ENCODE data around the gene CLDN22.
A peak's percentile ranks its signal among the peaks of the same experiment; 100 is the strongest.

Gene CLDN22

DNA sequence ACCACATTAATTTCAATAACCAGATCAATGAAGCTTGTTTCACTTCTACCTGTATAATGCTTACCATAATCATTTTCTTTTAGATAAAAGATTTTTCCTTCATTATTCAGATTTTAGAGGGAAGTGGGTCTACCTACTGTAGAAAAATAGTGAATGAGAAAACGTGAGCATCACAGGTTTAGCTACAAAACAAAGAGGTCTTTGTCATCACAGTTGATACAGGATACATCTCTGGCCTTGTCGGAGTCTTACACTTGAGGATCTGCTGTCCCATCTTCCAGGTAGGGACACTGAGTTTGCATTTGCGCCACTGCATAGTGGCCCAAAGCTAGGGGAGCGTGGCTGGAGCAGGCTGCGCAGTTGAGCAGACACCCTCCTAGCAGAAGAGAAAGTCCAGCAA lies 1.4 kb upstream of the CLDN22 start:
- DNase-seq (no peak), ATAC-seq (no peak)

GRCh38 chr4:183321079-183321478 lies 1.0 kb upstream of the CLDN22 start:
- DNase-seq (no peak), ATAC-seq (peak; percentile 28)

DNA sequence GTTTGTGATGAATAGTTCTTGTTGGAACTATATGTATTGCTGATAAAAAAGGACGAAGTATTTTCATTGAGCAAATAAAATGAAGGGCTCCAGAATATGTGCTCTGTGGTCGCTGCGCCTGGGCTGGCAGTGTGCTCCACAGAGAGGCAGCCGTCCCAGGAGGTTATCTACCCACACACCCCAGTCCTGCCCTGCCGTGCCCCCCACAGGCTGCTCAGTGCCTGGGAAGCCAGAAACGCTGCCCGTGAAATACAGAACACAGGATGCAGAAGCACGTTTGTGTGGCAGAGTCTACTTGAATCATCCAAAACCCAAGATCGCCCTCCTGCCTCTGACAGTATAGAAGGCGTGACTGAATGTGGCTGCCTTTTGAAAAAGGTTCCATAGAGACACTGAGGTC lies 1.4 kb downstream of the CLDN22 start:
- DNase-seq (no peak), ATAC-seq (no peak)

- DNase-seq = no peak
- no peak for ATAC-seq
These were observed 5.3 kb downstream of the CLDN22 start for GRCh38 chr4:183314806-183315205.

DNA sequence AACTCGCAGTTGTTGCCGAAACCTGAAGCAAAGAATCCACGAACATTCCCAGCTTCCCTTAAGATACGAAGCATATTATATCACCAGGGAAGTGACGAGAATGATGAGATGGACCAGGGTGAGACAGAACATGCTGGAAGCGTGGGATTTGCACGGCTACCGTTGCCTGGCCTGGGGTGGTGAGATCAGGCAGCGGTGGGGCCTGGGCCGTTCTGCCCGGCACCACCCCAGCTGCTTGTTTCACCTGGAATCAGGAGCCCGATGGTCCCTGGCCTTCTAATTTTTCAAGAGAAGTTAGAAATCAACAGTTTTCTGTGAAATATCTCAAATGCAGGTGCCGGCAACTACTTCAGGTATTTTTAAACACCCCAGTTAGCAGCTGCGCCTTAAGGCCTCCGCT lies 5.7 kb downstream of the CLDN22 start:
- ATAC-seq = no peak

GRCh38 chr4:183312841-183313240 lies 7.2 kb downstream of the CLDN22 start:
- no peak for DNase-seq

More for the DNA sequence above, 5.7 kb downstream of the CLDN22 start:
- DNase-seq = no peak

DNA sequence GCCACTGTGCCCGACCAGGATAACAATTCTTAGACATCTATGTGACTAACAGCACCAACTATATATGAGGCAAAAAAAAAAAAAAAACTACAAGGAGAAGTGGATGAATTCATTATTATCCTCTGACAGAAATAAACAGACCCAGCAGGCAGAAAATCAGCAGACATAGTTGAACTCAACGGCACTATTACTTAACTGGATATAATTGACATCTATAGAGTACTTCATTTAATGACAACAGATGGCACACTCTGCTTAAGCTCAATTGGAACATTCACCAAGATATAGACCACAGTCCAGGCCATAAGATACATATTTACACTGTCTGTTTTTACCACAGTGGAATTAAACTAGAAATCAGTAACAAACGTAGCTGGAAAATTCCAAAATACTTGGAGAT lies 13.3 kb downstream of the CLDN22 start:
- ATAC-seq (no peak), DNase-seq (no peak)

More at GRCh38 chr4:183312841-183313240, 7.2 kb downstream of the CLDN22 start:
- ATAC-seq = no peak

GRCh38 chr4:183304538-183304937 lies 15.5 kb downstream of the CLDN22 start:
- DNase-seq (no peak), ATAC-seq (no peak)

DNA sequence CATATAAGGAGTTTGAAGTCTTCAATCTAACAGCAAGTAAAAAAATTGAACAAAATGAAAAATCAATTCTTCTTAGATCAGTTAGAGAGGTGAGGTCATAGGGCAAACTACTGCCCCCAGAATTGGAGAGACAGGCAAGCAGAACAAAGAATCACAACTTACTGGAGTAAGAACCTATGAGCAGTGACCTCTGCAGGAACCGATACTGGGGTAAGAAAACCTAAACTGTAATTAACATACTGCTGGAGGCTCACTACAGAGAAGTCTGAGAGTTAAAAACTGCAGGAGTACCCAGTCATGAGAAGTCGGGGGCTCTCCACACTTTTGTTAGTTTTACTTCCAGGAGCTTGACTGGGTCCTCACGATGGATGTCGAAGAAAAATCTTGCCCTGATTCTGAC lies 16.0 kb downstream of the CLDN22 start:
- ATAC-seq (no peak), DNase-seq (no peak)

DNA sequence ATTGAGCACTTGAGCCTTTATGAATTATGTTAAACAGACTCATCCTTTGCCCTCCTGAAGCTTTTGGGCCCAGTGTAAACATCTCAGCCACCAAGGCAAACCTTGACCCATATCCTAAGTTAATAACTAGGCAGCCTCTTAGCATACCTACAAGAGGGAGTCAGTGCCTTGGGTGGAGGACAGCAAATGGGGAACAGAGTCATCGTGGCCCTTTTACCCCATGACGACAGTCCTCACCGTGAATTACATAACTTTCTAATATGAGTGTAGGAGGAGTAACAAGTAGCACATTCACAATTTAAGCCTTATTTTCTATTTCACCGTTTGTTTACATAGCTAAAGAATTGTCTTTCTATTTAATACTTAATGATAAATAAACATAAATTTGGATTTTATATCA lies 16.8 kb downstream of the CLDN22 start:
- DNase-seq (no peak), ATAC-seq (no peak)

DNA sequence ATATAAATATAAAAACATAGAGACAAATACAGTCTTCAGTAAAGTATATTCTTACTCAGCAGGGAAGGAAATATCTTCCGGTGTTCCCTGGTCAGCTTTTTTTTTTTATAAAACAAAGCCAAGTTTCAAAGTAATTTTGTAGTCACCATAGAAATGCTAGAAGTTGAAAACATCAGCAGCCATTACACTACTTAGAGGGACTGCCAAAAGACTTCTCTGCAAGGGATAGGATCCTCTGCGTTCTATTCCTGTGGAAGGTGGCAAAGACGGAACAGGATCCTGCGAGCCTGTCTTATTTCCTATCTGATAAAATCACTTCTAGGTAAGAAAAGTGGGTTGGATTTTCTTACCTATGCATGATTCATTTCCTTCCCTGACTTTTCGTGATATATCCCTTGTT lies 19.4 kb downstream of the CLDN22 start:
- DNase-seq (no peak), ATAC-seq (no peak)

GRCh38 chr4:183300070-183300469 lies 20.0 kb downstream of the CLDN22 start:
- no peak for ATAC-seq
- no peak for DNase-seq

DNA sequence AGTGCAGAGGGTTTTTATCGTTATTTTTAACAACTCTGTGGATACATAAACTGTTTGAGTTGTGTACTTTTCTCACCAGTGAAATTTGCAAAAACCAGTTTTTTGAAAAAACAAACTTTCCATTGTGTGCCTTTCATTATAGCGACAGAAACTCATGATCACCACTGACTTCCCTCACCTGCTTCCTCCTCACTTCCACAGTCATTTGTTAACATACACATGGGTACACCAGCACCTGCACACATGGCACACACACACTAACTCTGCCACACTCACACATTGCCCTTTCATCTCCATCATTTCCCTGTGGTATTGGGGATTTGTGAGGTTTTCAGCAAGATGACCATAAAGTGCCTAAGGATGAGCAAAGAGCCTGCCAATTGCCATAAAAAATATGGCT lies 20.6 kb downstream of the CLDN22 start:
- ATAC-seq (no peak), DNase-seq (no peak)

DNA sequence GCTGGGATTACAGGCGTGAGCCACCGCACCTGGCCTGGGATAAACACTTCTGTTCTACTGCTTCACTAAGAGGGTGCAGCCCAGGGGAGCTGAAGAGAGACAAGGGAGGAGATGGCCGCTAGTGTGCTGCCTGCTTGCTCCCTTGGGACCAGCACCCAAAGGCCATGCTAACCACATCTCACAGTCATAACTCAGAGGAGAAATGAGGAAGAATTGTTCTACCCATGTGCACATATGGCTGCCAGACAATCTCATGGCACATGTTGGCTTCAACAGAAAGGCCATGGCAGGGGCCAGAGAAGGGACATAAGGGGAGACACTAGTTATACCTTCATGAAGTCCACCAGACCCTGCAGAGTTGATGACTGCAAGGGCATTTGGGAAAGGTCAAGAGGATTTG lies 22.4 kb downstream of the CLDN22 start:
- ATAC-seq = no peak
- no peak for DNase-seq

GRCh38 chr4:183295711-183296110 lies 24.4 kb downstream of the CLDN22 start:
- DNase-seq (no peak), ATAC-seq (no peak)

DNA sequence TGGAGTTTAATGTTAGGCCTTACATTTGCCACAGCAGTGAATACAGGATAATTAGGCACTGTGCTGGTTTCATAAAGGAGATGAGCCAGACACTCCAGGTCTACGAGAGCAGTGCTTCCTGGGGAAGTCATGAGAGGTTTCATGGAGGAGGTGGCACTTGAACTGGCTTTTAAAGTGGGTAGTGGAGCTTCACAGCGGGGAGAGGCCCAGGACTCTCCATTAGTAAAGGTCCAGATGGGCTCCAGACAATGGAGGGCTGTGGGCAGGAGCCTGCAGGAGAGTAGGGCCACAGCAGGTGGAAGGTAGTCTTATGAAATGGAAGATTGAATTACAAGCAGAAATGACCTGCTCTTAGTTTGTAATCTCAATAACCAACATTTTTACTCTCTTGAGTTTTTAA lies 29.0 kb downstream of the CLDN22 start:
- ATAC-seq (no peak), DNase-seq (no peak)

DNA sequence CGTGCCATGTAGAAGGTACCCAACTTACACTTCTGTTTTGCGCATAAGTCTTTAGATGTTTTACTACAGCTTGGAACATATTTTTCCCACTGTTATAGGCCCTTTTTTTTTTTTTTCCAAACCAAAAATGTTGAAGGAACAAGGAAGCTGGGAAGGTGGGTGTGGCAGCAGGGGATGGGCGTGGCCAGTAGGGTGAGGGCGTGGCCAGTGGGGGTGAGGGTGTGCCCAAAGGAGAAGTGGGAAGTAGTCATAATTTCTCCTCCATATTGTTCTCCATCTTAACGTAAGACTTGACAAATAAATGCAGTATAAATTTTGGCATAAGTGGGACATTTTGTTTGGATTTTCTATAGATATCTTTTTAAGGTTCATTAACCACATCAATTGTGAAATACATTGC lies 30.4 kb downstream of the CLDN22 start:
- DNase-seq (peak; percentile 20), ATAC-seq (no peak)

- no peak for ATAC-seq
These were observed 31.1 kb downstream of the CLDN22 start for GRCh38 chr4:183288955-183289354.

GRCh38 chr4:183287677-183288076 lies 32.4 kb downstream of the CLDN22 start:
- no peak for DNase-seq
- ATAC-seq = no peak

More at GRCh38 chr4:183288955-183289354, 31.1 kb downstream of the CLDN22 start:
- no peak for DNase-seq

DNA sequence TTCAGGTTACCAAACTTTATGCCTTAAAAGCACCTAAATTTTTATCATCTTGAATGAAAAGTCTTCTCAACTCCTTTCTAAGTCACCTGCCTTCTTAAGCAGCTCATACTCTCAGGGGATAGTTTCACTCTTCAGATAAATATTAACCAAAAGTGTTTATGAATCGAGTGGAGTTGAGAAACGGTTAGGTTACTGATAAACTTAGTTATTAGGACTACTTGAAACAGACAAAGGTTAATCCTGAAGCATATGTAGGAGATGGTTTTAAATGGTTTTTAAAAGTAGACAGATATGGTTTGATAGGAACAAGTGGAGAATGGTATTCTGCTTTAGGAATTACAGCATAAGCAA lies 32.8 kb downstream of the CLDN22 start:
- ATAC-seq (no peak), DNase-seq (no peak)

GRCh38 chr4:183286590-183287308 lies 33.3 kb downstream of the CLDN22 start:
- no peak for DNase-seq
- ATAC-seq = no peak

DNA sequence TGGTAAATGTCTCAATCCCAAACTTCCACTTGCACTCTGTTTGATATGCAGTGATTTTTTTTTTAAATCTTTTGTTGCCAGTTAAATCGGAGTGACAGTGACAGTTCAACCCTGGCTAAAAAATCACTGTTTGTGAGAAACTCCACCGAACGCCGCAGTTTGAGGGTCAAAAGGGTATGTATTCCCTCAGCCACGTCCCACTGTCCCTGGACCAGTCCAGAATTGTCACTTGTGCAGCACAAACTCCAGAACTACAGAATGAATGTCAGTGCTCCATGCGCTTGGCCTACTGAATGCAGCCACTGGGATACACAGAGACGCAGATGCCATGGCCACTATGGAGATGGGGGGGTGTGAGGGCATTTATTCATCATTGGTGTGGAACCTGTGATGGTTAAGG lies 34.2 kb downstream of the CLDN22 start:
- ATAC-seq = no peak
- DNase-seq = no peak

DNA sequence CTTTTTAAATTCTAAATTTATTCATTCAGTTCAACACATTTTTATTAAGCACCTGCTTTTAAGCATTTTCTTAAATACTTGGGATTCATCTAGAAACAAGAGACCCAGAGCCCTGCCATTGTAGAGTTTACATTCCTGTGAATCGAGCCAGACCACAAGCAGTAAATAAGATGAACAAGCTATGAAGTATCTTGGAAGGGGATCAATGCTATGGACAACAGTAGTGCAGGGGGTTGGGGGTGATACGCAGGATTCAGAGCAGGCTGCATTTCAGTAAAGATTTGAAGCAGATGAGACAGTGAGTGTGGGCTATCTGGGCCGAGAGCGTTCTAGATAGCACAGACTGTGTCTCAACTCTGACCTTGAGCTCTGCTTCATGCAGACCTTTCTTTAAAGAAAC lies 35.1 kb downstream of the CLDN22 start:
- no peak for ATAC-seq
- DNase-seq = no peak

DNA sequence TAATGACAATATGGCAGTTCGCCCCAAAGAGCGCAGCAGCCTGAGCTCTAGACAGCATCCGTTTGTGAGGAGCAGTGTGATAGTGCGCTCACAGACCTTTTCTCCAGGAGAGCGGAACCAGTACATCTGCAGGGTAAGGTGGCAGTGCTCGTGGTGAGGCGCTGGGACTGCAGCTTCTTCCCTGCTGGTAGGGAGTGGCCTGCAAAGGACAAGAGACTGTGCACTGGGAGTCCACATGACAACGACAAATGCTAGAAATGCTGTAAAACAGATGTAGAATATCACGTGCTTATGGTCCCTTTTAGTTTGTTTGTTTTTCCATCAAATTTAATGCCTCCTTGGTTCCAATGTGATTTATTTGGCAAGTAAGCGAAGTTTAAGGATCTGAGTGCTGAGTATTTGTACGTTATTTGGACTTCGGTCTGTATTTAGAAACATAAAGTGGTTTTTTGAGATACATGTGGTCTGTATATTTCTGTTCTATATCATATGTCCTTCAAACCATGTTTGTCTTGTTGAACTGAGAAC lies 35.8 kb downstream of the CLDN22 start:
- no peak for DNase-seq
- no peak for ATAC-seq

DNA sequence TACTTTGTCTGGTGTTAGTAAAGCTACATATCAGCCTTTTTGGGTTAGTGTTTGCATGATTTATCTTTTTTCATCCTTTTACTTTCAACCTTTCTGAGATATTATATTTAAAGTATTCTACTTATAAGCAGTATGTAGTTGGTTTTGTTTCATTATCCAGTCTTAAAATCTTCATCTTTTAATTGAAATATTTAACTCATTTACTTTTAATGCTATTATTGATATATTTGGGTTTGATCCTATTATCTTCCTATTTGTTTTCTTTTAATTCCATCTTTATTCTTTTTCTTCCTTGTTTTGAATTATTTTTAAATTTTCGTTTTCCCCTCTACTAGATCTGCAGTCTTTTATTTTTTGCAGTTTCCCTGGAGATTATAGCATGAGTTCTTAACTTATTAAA lies 44.0 kb downstream of the CLDN22 start:
- DNase-seq (no peak), ATAC-seq (no peak)

Data from stimulated activated naive CD8-positive, alpha-beta T cell treated with anti-CD3 and anti-CD28 coated beads, Interleukin-15, Interleukin-2, amounts not matched to agents 100 U/mL and 50 U/mL, for 24 hours (primary cell).